ENCODE measurements around the gene PTGDS.

The PTGDS gene

GRCh38 chr9:136983656-136984314 lies 6.5 kb downstream of the PTGDS start:
- ChIA-PET POLR2A (no interaction called here), CTCF (no interaction called here)
- H3K9me3 ChIP-seq (ENCODE audit: control insufficient read depth, insufficient read depth, low read depth, low read length) = no peaks in the 10 kb centered on the region
- H3K4me3 ChIP-seq (ENCODE audit: low read depth, low read length) = no peak overlapping the region
- H3K36me3 ChIP-seq (ENCODE audit: control insufficient read depth in 2 of 2, insufficient read depth in 1 of 2, low read length in 2 of 2) = no peaks in the 10 kb centered on the region
- H3K4me1 ChIP-seq (ENCODE audit: control insufficient read depth, insufficient read depth, low read length) = no peaks in the 10 kb centered on the region
- no peak overlapping the region for H3K27ac ChIP-seq (ENCODE audit: extremely low read depth, low read depth, low read length)
- no peak for TF ChIP-seq REPIN1 (tag by site-specific recombination; IDR thresholded peaks at IDR 0.05; ENCODE audit: low read depth)
- no peak for TF ChIP-seq ZNF571 (tag by site-specific recombination; IDR thresholded peaks at IDR 0.05)
- no peak for TF ChIP-seq TSHZ1 (tag by site-specific recombination; IDR thresholded peaks at IDR 0.05; ENCODE audit: borderline replicate concordance)
- no peak for TF ChIP-seq ZNF37A (tag by site-specific recombination; IDR thresholded peaks at IDR 0.05)
- TF ChIP-seq ZNF223 (tag by site-specific recombination; IDR thresholded peaks at IDR 0.05) = no peak
- TF ChIP-seq ZNF48 (tag by site-specific recombination; IDR thresholded peaks at IDR 0.05) = no peak
- TF ChIP-seq ZNF776 (tag by site-specific recombination; IDR thresholded peaks at IDR 0.05; ENCODE audit: borderline replicate concordance) = peak; percentile 69; the same call in 1 of the 2 replicates
- TF ChIP-seq BCL6B (tag by site-specific recombination; IDR thresholded peaks at IDR 0.05) = no peak
- no peak for TF ChIP-seq ZNF169 (tag by site-specific recombination; IDR thresholded peaks at IDR 0.05)
- no peak for TF ChIP-seq ZNF426 (tag by site-specific recombination; IDR thresholded peaks at IDR 0.05)
- TF ChIP-seq ZNF140 (tag by site-specific recombination; IDR thresholded peaks at IDR 0.05) = no peak
- TF ChIP-seq ZNF521 (tag by site-specific recombination; IDR thresholded peaks at IDR 0.05) = 0 out of 2 replicates have a peak, but pooled peaks have one; percentile 35
- TF ChIP-seq ZNF366 (tag by site-specific recombination; conservative IDR thresholded peaks at IDR 0.05) = no peak
- TF ChIP-seq ZNF133 (tag by site-specific recombination; IDR thresholded peaks at IDR 0.05) = no peak
- TF ChIP-seq ZNF404 (tag by site-specific recombination; IDR thresholded peaks at IDR 0.05) = no peak
- TF ChIP-seq ZNF518A (tag by site-specific recombination; conservative IDR thresholded peaks at IDR 0.05; ENCODE audit: low read depth) = no peak
- no peak for TF ChIP-seq ZNF280D (tag by site-specific recombination; IDR thresholded peaks at IDR 0.05)
- TF ChIP-seq ZNF449 (tag by site-specific recombination; IDR thresholded peaks at IDR 0.05) = no peak
- no peak for TF ChIP-seq ZNF221 (tag by site-specific recombination; IDR thresholded peaks at IDR 0.05; ENCODE audit: borderline replicate concordance)
- TF ChIP-seq KLF10 (tag by site-specific recombination; IDR thresholded peaks at IDR 0.05) = no peak
- TF ChIP-seq ZNF639 (tag by site-specific recombination; IDR thresholded peaks at IDR 0.05) = no peak
- no peak for TF ChIP-seq ZNF561 (tag by site-specific recombination; IDR thresholded peaks at IDR 0.05; ENCODE audit: borderline replicate concordance)

Measured in HEK293 (cell line).